Measurements from ENCODE around the gene XIRP2.
"Not testable (repeated sequence)": the region's sequence is repeated elsewhere in the genome, so short reads cannot be mapped to it uniquely, and the experiment has no call there.

The XIRP2 gene

GRCh38 chr2:167013227-167013626, 124.9 kb downstream of the XIRP2 start:
- no peaks in the 10 kb centered on the region for H3K4me1 ChIP-seq (ENCODE audit: control insufficient read depth in 1 of 2, insufficient read depth in 1 of 2, low read depth in 1 of 2, low read length in 1 of 2)
- no peaks in the 10 kb centered on the region for H3K36me3 ChIP-seq
- TF ChIP-seq CTCF (IDR thresholded peaks at IDR 0.05) = no peak
- no peaks in the 10 kb centered on the region for H3K27me3 ChIP-seq
- H3K27ac ChIP-seq = no peak overlapping the region
- no peaks in the 10 kb centered on the region for H3K9me3 ChIP-seq
- H3K4me3 ChIP-seq (ENCODE audit: low read depth in 1 of 2, low read length in 1 of 2) = no peak overlapping the region

- no peak for TF ChIP-seq CTCF (IDR thresholded peaks at IDR 0.05)
These were observed 127.5 kb downstream of the XIRP2 start for GRCh38 chr2:167015806-167016205.

DNA sequence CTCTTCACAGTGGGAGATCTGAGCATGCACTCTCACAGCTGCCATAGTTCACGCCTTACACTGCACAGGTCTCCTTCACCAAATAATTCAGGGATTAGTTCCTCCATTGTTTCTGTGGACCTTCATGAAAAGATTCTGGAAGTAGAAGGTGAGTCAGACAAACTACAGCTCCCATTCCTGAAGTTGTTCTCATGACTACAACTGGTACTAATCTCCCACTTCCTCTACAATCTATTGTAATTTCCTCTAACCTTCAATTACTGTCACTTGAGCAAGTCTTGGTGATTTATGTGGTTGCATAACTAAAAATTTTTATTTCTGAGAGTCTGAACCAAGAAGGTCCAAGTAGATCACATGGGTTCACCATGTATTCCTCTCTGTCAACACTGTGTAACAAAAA, 128.7 kb downstream of the XIRP2 start:
- no peaks in the 10 kb centered on the region for H3K36me3 ChIP-seq
- H3K9me3 ChIP-seq = no peaks in the 10 kb centered on the region
- no peak for TF ChIP-seq CTCF (IDR thresholded peaks at IDR 0.05)
- no peak overlapping the region for H3K4me3 ChIP-seq (ENCODE audit: low read depth in 1 of 2, low read length in 1 of 2)
- no peaks in the 10 kb centered on the region for H3K4me1 ChIP-seq (ENCODE audit: control insufficient read depth in 1 of 2, insufficient read depth in 1 of 2, low read depth in 1 of 2, low read length in 1 of 2)
- H3K27me3 ChIP-seq = no peaks in the 10 kb centered on the region
- no peak overlapping the region for H3K27ac ChIP-seq

More at GRCh38 chr2:167015806-167016205, 127.5 kb downstream of the XIRP2 start:
- H3K36me3 ChIP-seq = no peaks in the 10 kb centered on the region
- H3K27me3 ChIP-seq = no peaks in the 10 kb centered on the region
- no peak overlapping the region for H3K27ac ChIP-seq
- no peak overlapping the region for H3K4me3 ChIP-seq (ENCODE audit: low read depth in 1 of 2, low read length in 1 of 2)
- no peaks in the 10 kb centered on the region for H3K4me1 ChIP-seq (ENCODE audit: control insufficient read depth in 1 of 2, insufficient read depth in 1 of 2, low read depth in 1 of 2, low read length in 1 of 2)
- no peaks in the 10 kb centered on the region for H3K9me3 ChIP-seq

GRCh38 chr2:167018590-167018989, 130.3 kb downstream of the XIRP2 start:
- Histone ChIP-seq H3K4me3 (ENCODE audit: low read depth in 1 of 2, low read length in 1 of 2) (no peak overlapping the region), H3K27me3 (no peaks in the 10 kb centered on the region), H3K4me1 (ENCODE audit: control insufficient read depth in 1 of 2, insufficient read depth in 1 of 2, low read depth in 1 of 2, low read length in 1 of 2) (no peaks in the 10 kb centered on the region), H3K27ac (no peak overlapping the region), H3K9me3 (no peaks in the 10 kb centered on the region), H3K36me3 (no peaks in the 10 kb centered on the region)
- no peak for TF ChIP-seq CTCF (IDR thresholded peaks at IDR 0.05)

DNA sequence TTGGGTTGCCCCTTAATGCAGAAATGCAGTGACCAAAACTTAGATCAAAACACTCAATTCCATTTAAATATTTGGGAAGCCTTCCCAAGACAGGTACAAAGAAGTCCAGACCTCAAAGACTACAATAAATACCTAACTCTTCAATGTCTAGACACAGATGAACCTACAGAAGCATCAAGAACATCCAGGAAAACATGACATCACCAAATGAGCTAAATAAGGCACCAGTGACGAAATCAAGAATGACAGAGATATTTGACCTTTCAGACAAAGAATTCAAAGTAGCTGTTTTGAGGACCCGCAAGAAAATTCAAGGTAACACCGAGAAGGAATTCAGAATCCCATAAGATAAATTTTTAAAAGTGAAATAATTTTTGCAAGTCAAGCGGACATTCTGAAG, 140.2 kb downstream of the XIRP2 start:
- Histone ChIP-seq H3K4me3 (ENCODE audit: low read depth in 1 of 2, low read length in 1 of 2) (no peak overlapping the region), H3K4me1 (ENCODE audit: control insufficient read depth in 1 of 2, insufficient read depth in 1 of 2, low read depth in 1 of 2, low read length in 1 of 2) (no peaks in the 10 kb centered on the region), H3K36me3 (no peaks in the 10 kb centered on the region), H3K27ac (no peak overlapping the region), H3K27me3 (no peaks in the 10 kb centered on the region), H3K9me3 (no peaks in the 10 kb centered on the region)
- no peak for TF ChIP-seq CTCF (IDR thresholded peaks at IDR 0.05)

GRCh38 chr2:167034976-167035375, 146.7 kb downstream of the XIRP2 start:
- H3K4me1 ChIP-seq (ENCODE audit: control insufficient read depth in 1 of 2, insufficient read depth in 1 of 2, low read depth in 1 of 2, low read length in 1 of 2); H3K27me3 ChIP-seq; H3K27ac ChIP-seq; H3K36me3 ChIP-seq; H3K9me3 ChIP-seq; H3K4me3 ChIP-seq (ENCODE audit: low read depth in 1 of 2, low read length in 1 of 2): not testable (repeated sequence)

All from neutrophil (primary cell).